ENCODE data around the gene PCSK4.

Gene PCSK4

DNA sequence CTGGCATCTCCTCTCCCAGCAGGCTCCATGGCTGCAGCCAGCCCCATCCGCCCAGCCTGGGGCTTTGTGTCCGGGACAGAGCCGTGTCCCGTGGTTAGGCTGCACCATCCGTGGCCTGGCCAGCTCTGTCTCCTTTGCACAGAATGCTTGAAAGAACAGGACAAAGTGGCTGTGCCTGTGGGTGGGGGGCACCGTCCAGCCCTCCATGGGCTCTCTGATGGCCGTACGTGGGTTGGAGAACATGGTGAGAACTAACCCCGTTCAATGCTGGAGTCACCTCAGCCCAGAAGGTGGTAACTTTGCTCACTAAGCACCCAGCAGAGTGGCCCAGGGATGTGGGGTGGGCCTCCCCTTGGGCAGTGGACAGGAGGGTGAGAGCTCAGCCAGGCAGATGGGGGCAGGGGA is 49.1 kb downstream of the PCSK4 start (continued):
- TF ChIP-seq ZBTB8A (tag by site-specific recombination; IDR thresholded peaks at IDR 0.05) (0 out of 2 replicates have a peak, but pooled peaks have one; percentile 14), HOXD13 (CRISPR knock-in tag; IDR thresholded peaks at IDR 0.05; ENCODE audit: borderline replicate concordance) (no peak), ZNF146 (tag by site-specific recombination; IDR thresholded peaks at IDR 0.05) (no peak), ZNF37A (tag by site-specific recombination; IDR thresholded peaks at IDR 0.05) (no peak), KLF7 (tag by site-specific recombination; IDR thresholded peaks at IDR 0.05; ENCODE audit: borderline replicate concordance) (no peak), SCRT2 (tag by site-specific recombination; IDR thresholded peaks at IDR 0.05) (no peak), SETDB1 (IDR thresholded peaks at IDR 0.05; ENCODE audit: insufficient read length, low read length) (no peak), ZNF266 (tag by site-specific recombination; IDR thresholded peaks at IDR 0.05; ENCODE audit: low read depth) (no peak), BCL11A (tag by site-specific recombination; IDR thresholded peaks at IDR 0.05; ENCODE audit: low read depth) (peak; percentile 15; the same call in 1 of the 2 replicates), ZNF596 (tag by site-specific recombination; IDR thresholded peaks at IDR 0.05) (no peak), ZNF610 (tag by site-specific recombination; IDR thresholded peaks at IDR 0.05; ENCODE audit: borderline replicate concordance) (no peak), EGR2 (tag by site-specific recombination; IDR thresholded peaks at IDR 0.05; ENCODE audit: low read depth) (0 out of 2 replicates have a peak, but pooled peaks have one; percentile 22), ZNF548 (tag by site-specific recombination; IDR thresholded peaks at IDR 0.05) (no peak), IKZF3 (tag by site-specific recombination; IDR thresholded peaks at IDR 0.05) (no peak), ZNF558 (tag by site-specific recombination; IDR thresholded peaks at IDR 0.05) (no peak), ZNF510 (tag by site-specific recombination; IDR thresholded peaks at IDR 0.05; ENCODE audit: insufficient replicate concordance) (no peak), ZNF292 (tag by site-specific recombination; IDR thresholded peaks at IDR 0.05; ENCODE audit: borderline replicate concordance, low read depth) (no peak), ZNF660 (tag by site-specific recombination; IDR thresholded peaks at IDR 0.05) (no peak), OVOL3 (tag by site-specific recombination; IDR thresholded peaks at IDR 0.05) (no peak), ZNF555 (tag by site-specific recombination; conservative IDR thresholded peaks at IDR 0.05) (no peak), ZNF433 (tag by site-specific recombination; IDR thresholded peaks at IDR 0.05; ENCODE audit: low read depth) (no peak), ZNF48 (tag by site-specific recombination; IDR thresholded peaks at IDR 0.05) (no peak)
- TF ChIP-seq, protein P1, sequence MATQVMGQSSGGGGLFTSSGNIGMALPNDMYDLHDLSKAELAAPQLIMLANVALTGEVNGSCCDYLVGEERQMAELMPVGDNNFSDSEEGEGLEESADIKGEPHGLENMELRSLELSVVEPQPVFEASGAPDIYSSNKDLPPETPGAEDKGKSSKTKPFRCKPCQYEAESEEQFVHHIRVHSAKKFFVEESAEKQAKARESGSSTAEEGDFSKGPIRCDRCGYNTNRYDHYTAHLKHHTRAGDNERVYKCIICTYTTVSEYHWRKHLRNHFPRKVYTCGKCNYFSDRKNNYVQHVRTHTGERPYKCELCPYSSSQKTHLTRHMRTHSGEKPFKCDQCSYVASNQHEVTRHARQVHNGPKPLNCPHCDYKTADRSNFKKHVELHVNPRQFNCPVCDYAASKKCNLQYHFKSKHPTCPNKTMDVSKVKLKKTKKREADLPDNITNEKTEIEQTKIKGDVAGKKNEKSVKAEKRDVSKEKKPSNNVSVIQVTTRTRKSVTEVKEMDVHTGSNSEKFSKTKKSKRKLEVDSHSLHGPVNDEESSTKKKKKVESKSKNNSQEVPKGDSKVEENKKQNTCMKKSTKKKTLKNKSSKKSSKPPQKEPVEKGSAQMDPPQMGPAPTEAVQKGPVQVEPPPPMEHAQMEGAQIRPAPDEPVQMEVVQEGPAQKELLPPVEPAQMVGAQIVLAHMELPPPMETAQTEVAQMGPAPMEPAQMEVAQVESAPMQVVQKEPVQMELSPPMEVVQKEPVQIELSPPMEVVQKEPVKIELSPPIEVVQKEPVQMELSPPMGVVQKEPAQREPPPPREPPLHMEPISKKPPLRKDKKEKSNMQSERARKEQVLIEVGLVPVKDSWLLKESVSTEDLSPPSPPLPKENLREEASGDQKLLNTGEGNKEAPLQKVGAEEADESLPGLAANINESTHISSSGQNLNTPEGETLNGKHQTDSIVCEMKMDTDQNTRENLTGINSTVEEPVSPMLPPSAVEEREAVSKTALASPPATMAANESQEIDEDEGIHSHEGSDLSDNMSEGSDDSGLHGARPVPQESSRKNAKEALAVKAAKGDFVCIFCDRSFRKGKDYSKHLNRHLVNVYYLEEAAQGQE (tag by site-specific recombination; IDR thresholded peaks at IDR 0.05) = no peak
- TF ChIP-seq, protein P2, sequence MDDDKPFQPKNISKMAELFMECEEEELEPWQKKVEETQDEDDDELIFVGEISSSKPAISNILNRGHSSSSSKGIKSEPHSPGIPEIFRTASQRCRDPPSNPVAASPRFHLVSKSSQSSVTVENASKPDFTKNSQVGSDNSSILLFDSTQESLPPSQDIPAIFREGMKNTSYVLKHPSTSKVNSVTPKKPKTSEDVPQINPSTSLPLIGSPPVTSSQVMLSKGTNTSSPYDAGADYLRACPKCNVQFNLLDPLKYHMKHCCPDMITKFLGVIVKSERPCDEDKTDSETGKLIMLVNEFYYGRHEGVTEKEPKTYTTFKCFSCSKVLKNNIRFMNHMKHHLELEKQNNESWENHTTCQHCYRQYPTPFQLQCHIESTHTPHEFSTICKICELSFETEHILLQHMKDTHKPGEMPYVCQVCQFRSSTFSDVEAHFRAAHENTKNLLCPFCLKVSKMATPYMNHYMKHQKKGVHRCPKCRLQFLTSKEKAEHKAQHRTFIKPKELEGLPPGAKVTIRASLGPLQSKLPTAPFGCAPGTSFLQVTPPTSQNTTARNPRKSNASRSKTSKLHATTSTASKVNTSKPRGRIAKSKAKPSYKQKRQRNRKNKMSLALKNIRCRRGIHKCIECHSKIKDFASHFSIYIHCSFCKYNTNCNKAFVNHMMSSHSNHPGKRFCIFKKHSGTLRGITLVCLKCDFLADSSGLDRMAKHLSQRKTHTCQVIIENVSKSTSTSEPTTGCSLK (tag by site-specific recombination; IDR thresholded peaks at IDR 0.05) = no peak
- TF ChIP-seq, protein P3, sequence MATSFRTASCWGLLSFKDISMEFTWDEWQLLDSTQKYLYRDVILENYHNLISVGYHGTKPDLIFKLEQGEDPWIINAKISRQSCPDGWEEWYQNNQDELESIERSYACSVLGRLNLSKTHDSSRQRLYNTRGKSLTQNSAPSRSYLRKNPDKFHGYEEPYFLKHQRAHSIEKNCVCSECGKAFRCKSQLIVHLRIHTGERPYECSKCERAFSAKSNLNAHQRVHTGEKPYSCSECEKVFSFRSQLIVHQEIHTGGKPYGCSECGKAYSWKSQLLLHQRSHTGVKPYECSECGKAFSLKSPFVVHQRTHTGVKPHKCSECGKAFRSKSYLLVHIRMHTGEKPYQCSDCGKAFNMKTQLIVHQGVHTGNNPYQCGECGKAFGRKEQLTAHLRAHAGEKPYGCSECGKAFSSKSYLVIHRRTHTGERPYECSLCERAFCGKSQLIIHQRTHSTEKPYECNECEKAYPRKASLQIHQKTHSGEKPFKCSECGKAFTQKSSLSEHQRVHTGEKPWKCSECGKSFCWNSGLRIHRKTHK (tag by site-specific recombination; IDR thresholded peaks at IDR 0.05) = no peak
- TF ChIP-seq, protein P4, sequence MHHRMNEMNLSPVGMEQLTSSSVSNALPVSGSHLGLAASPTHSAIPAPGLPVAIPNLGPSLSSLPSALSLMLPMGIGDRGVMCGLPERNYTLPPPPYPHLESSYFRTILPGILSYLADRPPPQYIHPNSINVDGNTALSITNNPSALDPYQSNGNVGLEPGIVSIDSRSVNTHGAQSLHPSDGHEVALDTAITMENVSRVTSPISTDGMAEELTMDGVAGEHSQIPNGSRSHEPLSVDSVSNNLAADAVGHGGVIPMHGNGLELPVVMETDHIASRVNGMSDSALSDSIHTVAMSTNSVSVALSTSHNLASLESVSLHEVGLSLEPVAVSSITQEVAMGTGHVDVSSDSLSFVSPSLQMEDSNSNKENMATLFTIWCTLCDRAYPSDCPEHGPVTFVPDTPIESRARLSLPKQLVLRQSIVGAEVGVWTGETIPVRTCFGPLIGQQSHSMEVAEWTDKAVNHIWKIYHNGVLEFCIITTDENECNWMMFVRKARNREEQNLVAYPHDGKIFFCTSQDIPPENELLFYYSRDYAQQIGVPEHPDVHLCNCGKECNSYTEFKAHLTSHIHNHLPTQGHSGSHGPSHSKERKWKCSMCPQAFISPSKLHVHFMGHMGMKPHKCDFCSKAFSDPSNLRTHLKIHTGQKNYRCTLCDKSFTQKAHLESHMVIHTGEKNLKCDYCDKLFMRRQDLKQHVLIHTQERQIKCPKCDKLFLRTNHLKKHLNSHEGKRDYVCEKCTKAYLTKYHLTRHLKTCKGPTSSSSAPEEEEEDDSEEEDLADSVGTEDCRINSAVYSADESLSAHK (tag by site-specific recombination; IDR thresholded peaks at IDR 0.05) = no peak
- TF ChIP-seq, protein P5, sequence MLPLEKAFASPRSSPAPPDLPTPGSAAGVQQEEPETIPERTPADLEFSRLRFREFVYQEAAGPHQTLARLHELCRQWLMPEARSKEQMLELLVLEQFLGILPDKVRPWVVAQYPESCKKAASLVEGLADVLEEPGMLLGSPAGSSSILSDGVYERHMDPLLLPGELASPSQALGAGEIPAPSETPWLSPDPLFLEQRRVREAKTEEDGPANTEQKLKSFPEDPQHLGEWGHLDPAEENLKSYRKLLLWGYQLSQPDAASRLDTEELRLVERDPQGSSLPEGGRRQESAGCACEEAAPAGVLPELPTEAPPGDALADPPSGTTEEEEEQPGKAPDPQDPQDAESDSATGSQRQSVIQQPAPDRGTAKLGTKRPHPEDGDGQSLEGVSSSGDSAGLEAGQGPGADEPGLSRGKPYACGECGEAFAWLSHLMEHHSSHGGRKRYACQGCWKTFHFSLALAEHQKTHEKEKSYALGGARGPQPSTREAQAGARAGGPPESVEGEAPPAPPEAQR (tag by site-specific recombination; IDR thresholded peaks at IDR 0.05) = no peak
- TF ChIP-seq, protein P6, sequence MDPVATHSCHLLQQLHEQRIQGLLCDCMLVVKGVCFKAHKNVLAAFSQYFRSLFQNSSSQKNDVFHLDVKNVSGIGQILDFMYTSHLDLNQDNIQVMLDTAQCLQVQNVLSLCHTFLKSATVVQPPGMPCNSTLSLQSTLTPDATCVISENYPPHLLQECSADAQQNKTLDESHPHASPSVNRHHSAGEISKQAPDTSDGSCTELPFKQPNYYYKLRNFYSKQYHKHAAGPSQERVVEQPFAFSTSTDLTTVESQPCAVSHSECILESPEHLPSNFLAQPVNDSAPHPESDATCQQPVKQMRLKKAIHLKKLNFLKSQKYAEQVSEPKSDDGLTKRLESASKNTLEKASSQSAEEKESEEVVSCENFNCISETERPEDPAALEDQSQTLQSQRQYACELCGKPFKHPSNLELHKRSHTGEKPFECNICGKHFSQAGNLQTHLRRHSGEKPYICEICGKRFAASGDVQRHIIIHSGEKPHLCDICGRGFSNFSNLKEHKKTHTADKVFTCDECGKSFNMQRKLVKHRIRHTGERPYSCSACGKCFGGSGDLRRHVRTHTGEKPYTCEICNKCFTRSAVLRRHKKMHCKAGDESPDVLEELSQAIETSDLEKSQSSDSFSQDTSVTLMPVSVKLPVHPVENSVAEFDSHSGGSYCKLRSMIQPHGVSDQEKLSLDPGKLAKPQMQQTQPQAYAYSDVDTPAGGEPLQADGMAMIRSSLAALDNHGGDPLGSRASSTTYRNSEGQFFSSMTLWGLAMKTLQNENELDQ (tag by site-specific recombination; IDR thresholded peaks at IDR 0.05; ENCODE audit: low read depth) = no peak

All from HEK293 (cell line).